Memory B cell (primary cell): Measurements from ENCODE around the gene SUSD3.
A peak's percentile ranks its signal among the peaks of the same experiment; 100 is the strongest.

Experiments
- ATAC-seq: fragments of 150-1000 bp; cut with Tn5 transposase; 2 replicates; pipeline ENCODE4 v1.10.0; 2021; ENCODE audit warnings: low read depth, mild to moderate bottlenecking, moderate library complexity
- DNase-seq, 2 donors: peaks; one replicate each; pipeline ENCODE4 v3.0.0; 2022; ENCODE audit warnings: low spot score in 2 of 2
- H3K27ac Mint-ChIP-seq: one replicate; pipeline ENCODE4 v1.8.0; 2022; ENCODE audit warnings: mild to moderate bottlenecking, moderate library complexity, mixed read lengths
- H3K27me3 Mint-ChIP-seq: one replicate; pipeline ENCODE4 v1.8.0; 2022; ENCODE audit warnings: mixed read lengths
- H3K36me3 Mint-ChIP-seq: one replicate; pipeline ENCODE4 v1.8.0; 2022; ENCODE audit warnings: mild to moderate bottlenecking, mixed read lengths
- H3K4me1 Mint-ChIP-seq: one replicate; pipeline ENCODE4 v1.8.0; 2022; ENCODE audit warnings: mixed read lengths
- H3K4me3 Mint-ChIP-seq: one replicate; pipeline ENCODE4 v1.8.0; 2022; ENCODE audit warnings: mild to moderate bottlenecking, moderate library complexity, mixed read lengths
- H3K9me3 Mint-ChIP-seq: one replicate; pipeline ENCODE4 v1.8.0; 2022; ENCODE audit warnings: mixed read lengths

SUSD3 gene

DNA sequence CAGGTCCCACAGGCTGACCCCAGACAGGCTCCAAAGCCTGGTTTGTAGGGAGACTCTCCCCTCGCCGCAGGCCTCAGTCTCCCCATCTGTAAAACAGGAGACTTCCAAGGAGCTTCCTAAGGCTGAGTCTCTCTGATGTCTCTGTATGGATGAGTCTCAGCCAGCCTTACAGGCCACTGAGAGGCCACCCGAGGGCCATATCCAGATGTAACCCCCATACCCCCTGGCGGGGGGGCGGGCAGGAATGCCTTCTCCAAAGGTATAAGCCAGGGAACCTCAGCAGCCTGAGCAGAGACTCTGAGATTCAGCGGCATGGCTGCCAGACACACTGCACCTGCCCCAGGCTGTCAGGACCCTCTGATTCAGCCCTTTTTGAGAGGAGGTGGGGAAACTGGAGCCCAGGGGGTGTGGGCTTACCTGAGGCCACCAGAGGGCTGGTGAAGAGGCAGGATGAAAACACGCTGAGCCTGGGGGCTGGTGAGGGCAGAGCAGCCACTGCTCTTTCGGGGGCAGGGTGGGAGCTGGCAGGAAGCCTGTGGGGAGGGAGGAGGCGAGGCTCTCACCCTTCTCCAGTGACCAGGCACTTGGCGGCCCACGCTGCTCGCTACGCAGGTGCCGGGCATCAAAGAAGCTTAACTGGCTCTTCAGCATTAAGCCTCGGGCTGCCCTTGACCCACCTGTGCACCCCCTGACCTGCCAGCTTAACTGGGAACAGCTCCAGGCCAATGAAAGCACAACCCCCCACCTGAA, 5.5 kb upstream of the SUSD3 start:
- H3K27ac Mint-ChIP-seq, result peak overlapping the region; percentile 73
- H3K4me1 Mint-ChIP-seq, result peaks cover 38% of the 10 kb centered on the region
- no peak overlapping the region for H3K4me3 Mint-ChIP-seq
- H3K36me3 Mint-ChIP-seq, result no peaks in the 10 kb centered on the region
- no peak for DNase-seq
- no peak for ATAC-seq
- no peaks in the 10 kb centered on the region for H3K27me3 Mint-ChIP-seq
- H3K9me3 Mint-ChIP-seq, result no peaks in the 10 kb centered on the region

DNA sequence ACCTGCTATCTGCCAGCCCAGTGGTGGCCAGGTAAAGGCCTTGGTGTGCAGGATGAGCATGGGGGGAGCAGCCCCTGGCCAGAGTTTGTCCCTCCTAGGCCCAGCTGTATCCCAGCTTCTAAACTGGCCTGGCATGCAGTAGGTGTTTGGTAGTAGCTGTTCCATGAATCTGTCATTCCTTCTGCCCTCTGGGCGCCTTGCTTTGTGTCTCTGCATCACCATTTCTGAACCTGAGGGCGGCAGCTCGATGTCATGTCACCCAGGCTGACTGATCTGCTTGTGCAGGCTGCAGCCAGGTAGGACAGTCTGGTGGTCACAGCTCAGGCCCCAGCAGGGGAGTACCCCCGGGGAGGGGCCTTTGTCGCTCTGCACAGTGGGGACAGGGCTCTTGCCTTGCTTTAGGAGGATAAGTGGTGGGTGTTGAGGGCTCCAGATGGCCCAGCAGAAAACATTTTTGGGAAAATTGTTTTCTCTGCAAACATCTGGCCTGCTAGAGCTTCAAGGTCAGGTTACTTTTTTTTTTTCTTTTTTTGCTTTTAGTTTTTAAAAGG, 4.6 kb upstream of the SUSD3 start:
- ATAC-seq (no peak), DNase-seq (no peak)
- Mint-ChIP-seq H3K36me3 (no peaks in the 10 kb centered on the region), H3K9me3 (no peaks in the 10 kb centered on the region), H3K4me1 (peaks cover 38% of the 10 kb centered on the region), H3K27ac (no peak overlapping the region), H3K27me3 (no peaks in the 10 kb centered on the region), H3K4me3 (no peak overlapping the region)

DNA sequence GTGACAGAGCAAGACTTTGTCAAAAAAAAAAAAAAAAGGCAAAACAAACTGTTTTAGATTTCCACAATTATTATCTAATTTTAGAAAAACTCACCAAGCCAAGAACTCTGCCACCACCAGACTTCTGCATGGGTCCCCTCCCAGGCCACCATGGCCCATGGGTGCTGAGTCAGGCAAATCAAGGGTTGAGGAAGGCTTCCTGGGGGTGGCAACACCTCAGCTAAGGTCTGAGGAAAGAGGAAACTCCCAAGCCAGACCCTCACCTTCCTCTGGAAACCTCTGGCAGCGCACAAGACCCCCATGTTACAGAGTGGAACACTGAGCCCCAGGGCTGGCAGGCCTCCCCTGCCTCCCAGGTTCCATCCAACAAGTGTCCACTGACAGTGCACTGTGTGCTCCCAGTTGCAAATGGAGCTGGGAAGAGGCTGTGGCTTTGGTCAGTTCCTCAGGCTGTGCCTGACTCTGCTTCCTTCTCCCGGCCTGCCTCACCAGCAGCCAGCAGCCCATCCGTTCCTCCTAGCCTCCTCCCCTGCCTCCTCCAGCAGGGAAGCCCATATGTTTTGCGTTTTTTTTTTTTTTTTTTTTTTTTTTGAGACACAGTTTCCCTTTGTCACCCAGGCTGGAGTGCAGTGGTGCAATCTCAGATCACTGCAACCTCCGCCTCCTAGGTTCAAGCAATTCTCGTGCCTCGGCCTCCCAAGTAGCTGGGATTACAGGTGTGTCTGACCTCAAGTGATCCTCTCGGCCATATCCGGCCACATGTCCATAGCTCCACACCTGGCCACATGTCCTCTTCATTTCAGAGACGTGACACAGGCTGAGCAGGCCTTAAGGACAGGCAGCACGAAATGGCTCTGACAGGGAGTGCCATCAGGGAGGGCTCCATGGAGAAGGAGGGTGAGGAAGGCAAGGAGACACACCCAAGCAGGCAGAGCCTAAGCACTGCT, 3.5 kb upstream of the SUSD3 start:
- H3K36me3 Mint-ChIP-seq, result no peaks in the 10 kb centered on the region
- H3K4me3 Mint-ChIP-seq, result no peak overlapping the region
- H3K4me1 Mint-ChIP-seq, result peaks cover 31% of the 10 kb centered on the region
- peak overlapping the region; percentile 29 for H3K27ac Mint-ChIP-seq
- H3K9me3 Mint-ChIP-seq, result no peaks in the 10 kb centered on the region
- DNase-seq (no peak), ATAC-seq (no peak)
- H3K27me3 Mint-ChIP-seq, result no peaks in the 10 kb centered on the region

DNA sequence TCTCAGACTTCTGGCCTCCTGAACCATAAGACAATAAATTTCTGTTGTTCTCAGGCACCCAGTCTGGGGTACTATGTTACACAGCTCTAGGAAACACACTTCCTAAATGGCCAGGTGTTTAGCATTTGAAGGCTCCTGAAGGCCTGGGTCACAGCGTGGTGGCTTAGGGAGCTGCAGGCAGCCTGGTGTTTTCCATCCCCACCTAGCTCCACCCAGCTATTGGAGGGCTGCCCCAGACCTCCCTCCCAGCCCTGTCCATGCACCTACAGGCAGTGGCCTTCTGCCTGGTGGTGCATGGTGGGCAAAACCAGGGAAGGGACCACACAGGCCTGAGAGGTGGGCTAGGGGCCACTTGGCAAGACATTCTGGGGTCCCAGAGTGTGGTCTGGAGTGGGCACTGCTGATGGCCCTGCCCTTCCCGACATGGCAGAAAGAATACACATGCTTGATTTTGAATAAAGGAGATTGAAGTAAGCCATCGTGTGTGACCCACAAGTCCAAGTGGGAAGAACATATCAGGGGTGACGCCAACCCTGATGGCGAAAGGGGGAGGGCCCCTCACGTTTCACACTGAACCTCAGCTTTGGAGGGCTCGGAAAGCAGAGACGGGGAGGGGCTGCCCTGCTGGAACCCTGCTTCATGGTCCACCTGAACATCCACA, 1.3 kb upstream of the SUSD3 start:
- DNase-seq (peak in 1 of 2 donors; percentile 39), ATAC-seq (peak; percentile 20)
- Mint-ChIP-seq H3K4me3 (no peak overlapping the region), H3K27me3 (no peaks in the 10 kb centered on the region), H3K4me1 (peaks cover 51% of the 10 kb centered on the region), H3K9me3 (no peaks in the 10 kb centered on the region), H3K27ac (peak overlapping the region; percentile 87), H3K36me3 (no peaks in the 10 kb centered on the region)

DNA sequence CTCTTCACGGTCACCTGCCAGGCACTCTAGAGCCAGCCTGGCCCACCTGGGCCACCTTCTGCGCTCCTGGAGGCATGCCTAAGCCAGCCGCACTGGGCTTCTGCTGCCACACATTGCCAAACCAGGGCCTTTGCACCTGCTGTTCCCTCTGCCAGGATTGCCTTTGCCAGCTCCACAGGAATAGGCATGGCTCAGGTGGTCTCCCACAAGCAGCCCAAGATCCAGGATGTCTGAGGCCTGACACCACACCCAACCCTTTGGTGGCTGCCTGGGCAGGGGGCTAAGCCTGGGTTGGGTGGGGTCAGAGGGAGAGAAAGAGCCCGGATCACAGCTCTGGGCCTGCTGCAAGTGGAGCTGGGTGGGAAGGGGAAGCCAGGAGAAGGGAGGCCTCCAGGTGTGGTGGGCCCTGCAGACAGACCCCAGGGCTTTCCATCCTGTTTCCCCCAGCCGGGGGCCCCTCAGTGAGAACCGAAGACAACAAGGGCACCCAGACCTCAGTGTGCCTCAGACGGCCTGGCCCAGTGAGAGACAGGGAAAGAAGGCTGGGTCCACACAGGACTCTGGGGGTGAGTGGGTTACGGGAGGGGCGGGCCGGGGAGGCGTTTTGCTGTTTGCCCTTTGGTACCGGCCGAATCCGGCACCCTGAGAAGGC, 672 bp upstream of the SUSD3 start:
- Mint-ChIP-seq H3K4me1 (peaks cover 57% of the 10 kb centered on the region), H3K27me3 (no peaks in the 10 kb centered on the region), H3K27ac (peak overlapping the region; percentile 87), H3K9me3 (no peaks in the 10 kb centered on the region), H3K36me3 (peaks cover 3% of the 10 kb centered on the region), H3K4me3 (peak overlapping the region; percentile 70)
- ATAC-seq (peak; percentile 37), DNase-seq (peak; percentile 30 to 53)

DNA sequence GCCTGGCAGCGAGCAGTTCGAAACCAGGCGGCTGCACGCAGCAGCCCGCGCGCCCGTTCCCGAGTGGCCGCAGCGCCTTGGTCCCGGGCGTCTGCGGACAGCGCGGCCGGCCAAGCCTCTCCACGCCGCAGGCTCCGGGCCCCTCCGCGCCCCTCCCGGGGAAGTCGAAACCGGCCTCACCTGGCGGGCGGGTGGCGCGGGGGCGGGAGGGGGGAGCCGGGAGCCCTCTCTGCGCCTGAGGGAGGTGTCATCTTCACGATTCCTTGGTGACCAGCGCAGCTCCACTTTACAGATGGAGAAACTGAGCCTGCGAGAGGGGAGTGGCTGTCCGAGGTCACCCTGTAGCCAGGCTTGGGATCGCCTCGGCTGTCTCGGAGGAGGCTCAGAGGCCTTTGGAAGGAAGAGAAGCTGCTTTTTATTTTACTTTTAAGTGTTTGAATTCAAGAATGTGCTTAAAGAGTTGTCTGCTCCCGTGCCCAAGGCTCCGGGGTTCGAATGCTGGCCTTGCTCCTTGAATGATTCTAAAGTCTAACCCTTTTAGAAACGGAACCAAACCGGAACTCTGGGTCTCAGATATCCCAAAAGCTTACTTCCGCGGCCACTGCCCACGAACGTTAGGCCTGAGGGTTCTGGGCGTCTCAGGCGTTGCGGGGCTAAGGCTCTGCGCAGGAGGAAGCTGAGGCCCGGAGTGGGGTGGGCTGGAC, 662 bp downstream of the SUSD3 start:
- no peak for DNase-seq

DNA sequence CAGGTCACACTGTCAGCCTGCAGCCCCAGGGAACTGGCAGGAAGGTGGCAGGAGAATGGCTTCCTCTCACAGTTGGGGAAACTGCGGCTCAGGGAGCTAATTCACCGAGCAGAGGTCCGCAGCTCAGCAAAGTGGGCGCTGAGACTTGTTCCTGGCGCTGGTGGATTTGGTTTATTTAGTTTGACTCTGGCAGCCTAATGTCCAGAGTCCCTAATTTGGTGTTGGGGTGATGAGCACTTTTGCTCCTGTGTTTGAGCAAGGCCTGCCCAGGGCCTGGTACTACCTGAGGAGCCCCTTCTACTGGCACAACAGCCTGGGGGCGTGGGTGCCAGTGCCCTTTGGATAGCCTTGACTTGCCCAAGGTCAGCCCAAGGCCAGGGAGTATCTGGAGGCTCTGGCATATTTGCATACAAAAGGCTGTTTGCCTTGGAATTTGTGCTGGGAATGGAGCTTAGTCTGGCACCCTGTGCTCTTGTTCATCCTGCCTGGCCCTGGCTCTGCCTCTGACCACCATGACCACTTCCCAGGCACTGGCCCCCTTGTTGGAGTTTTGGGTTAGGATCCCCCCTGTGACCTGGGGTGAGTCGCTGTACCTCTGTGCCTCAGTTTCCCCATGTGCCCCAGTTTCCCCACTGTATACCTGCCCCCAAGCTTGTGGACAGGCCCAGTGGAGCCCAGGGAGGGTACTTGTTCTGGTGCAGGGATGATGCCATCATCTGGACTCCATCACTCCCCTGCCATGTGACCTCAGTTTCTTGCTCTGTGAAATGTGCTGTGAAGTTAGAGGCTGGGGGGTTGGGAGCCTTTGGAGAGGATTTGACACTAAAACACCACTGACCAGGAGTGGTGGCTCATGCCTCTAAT, 1.4 kb downstream of the SUSD3 start:
- Mint-ChIP-seq H3K4me3 (peak overlapping the region; percentile 88), H3K36me3 (peaks cover 6% of the 10 kb centered on the region), H3K4me1 (peaks cover 67% of the 10 kb centered on the region), H3K27ac (peak overlapping the region; percentile 95), H3K27me3 (no peaks in the 10 kb centered on the region), H3K9me3 (no peaks in the 10 kb centered on the region)
- DNase-seq (no peak), ATAC-seq (no peak)

More for the DNA sequence above, 662 bp downstream of the SUSD3 start:
- H3K36me3 Mint-ChIP-seq, result peaks cover 3% of the 10 kb centered on the region
- peak; percentile 5 for ATAC-seq
- H3K4me3 Mint-ChIP-seq, result peak overlapping the region; percentile 88
- H3K9me3 Mint-ChIP-seq, result no peaks in the 10 kb centered on the region
- peak overlapping the region; percentile 95 for H3K27ac Mint-ChIP-seq
- no peaks in the 10 kb centered on the region for H3K27me3 Mint-ChIP-seq
- peaks cover 59% of the 10 kb centered on the region for H3K4me1 Mint-ChIP-seq

DNA sequence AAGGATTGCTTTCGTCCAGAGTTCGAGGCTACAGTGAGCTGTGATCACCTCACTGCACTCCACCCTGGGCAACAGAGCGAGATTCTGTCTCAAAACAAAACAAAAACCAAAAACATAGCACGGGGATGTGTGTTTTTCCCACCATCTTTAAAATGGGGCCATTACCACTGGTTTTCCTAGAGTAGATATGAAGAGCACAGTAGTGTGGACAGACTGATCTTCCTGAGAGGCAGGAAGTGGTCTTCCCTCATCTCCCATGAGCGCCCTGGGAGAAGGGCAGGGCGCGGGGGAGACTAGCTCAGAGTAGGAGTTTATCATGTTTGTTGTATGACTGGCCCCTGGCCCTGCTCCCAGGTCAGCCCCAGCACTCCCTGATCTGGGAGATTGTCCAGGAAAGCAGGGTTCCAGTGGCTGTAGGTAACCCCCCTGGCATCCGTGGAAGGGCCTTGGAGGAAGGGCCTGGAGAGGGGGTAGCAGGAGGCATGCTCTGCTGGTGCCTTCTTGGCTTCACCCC, 2.3 kb downstream of the SUSD3 start:
- Mint-ChIP-seq H3K36me3 (peaks cover 8% of the 10 kb centered on the region), H3K27me3 (no peaks in the 10 kb centered on the region), H3K4me1 (peaks cover 65% of the 10 kb centered on the region), H3K9me3 (no peaks in the 10 kb centered on the region), H3K27ac (peak overlapping the region; percentile 95), H3K4me3 (peak overlapping the region; percentile 88)
- DNase-seq (no peak), ATAC-seq (no peak)

DNA sequence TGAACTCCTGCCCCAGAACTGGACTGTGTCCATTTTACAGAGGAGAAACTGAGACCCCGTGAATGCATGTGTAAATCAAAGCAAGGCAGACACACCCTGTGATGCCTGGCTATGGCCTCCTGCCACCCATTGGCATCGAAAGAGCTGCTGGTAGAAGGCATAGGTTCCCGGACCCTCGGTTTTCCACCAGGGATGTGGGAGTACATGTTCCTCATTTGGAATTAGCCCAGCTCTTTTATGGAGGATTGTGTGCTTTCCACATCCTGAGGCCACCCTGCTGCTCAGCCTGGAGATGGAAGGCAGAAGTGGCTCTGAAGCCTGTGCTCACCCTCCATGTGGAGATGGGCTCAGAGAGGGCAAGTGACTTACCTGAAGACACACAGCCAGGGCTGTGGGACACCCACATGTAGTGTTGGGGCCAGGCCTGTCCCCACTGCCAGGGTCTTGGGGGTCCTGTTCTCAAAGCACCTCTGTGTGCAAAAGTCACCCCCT, 2.8 kb downstream of the SUSD3 start:
- H3K36me3 Mint-ChIP-seq, result peaks cover 8% of the 10 kb centered on the region
- H3K27ac Mint-ChIP-seq, result peak overlapping the region; percentile 95
- H3K27me3 Mint-ChIP-seq, result no peaks in the 10 kb centered on the region
- H3K4me3 Mint-ChIP-seq, result peak overlapping the region; percentile 88
- DNase-seq, result no peak
- H3K9me3 Mint-ChIP-seq, result no peaks in the 10 kb centered on the region
- ATAC-seq, result no peak
- H3K4me1 Mint-ChIP-seq, result peaks cover 61% of the 10 kb centered on the region

DNA sequence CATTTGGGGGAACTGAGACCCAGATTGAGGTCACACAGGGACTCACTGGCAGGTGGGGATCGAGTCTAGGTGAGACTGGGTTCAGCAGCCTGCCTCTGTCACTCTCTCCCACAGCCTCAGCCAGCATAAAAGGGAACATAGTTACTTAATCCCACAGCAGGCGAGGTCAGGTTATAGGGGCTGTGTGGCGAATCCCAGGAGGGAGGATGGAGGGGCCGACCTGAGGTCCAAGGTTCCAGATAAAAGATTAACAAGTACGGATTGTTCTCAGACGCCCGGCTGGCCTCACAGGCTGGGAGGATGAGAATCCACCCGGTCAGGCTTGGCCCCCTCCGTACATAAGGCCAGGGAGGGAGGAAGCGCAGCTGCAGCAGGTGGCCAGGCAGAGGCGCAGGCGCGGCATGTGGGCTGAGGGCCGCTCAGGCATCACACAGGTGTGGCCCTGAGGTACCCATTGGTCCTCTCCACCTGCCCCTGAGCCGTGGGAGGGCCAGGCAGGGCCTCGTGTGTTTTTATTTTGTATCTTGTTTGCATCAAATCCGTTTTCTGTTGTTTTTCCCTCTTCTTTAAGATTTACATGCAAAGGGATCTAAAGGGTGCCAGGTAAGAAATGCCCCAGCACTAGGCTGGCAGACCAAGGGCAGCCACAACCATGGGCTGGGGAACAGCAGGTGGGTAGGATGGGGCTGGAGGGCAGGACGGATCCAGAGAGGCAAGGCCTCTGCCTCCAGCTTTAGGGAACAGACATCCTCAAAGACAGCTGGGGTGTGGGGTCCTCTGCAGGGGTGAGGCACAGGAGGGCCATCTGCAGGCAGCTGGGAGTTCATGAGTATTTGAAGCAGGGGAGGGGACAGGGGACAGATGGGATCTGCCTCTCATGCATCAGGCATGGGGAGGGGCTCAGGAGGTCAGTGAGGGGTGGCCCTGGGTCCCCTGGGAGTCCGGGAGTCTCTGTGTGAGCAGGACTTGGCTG, 3.6 kb downstream of the SUSD3 start:
- peaks cover 12% of the 10 kb centered on the region for H3K36me3 Mint-ChIP-seq
- no peaks in the 10 kb centered on the region for H3K27me3 Mint-ChIP-seq
- peaks cover 60% of the 10 kb centered on the region for H3K4me1 Mint-ChIP-seq
- no peaks in the 10 kb centered on the region for H3K9me3 Mint-ChIP-seq
- DNase-seq (peak in 1 of 2 donors; percentile 56), ATAC-seq (peak; percentile 48)
- peak overlapping the region; percentile 88 for H3K4me3 Mint-ChIP-seq
- H3K27ac Mint-ChIP-seq, result peak overlapping the region; percentile 95
